PC-3 (cell line): ENCODE results near the gene PDAP1.

ENCODE experiments used
- EZH2 ChIP-seq: fragments of 300-600 bp; sonication (generic); IDR thresholded peaks from one replicate; pipeline ENCODE4 v1.6.1; 2017; ENCODE audit warnings: antibody characterized with exemption, mild to moderate bottlenecking, low read length; ENCODE audit not compliant: unreplicated experiment
- EZH2phosphoT487 ChIP-seq: fragments of 300-600 bp; sonication (generic); IDR thresholded peaks from 2 replicates; pipeline ENCODE4 v1.6.1; 2018; ENCODE audit warnings: mild to moderate bottlenecking, antibody characterized with exemption, low read length, borderline replicate concordance
- TF ChIP-seq, protein P1 (sequence below): fragments of 300-600 bp; sonication (generic); conservative IDR thresholded peaks from 2 replicates; pipeline ENCODE4 v1.5.1; 2017; ENCODE audit warnings: antibody characterized with exemption, low read depth, mild to moderate bottlenecking, low read length

DNA sequence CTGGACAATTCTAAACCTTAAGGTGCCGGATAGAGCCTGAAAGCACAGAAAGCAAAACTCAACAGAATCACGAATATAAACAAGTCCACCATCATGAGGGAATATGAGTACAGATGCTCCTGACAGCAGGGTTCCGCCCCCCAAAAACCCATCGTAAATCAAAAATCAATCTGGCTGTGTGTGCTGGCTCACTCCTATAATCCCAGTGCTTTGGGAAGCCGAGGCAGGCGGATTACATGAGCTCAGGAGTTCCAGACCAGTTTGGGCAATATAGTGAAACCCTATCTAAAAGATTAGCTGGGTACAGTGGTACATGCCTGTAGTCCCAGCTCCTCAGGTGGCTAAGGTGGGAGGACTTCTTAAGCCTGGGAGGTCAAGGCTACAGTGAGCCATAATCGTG lies 12.6 kb upstream of the PDAP1 start:
- TF ChIP-seq, protein P1, sequence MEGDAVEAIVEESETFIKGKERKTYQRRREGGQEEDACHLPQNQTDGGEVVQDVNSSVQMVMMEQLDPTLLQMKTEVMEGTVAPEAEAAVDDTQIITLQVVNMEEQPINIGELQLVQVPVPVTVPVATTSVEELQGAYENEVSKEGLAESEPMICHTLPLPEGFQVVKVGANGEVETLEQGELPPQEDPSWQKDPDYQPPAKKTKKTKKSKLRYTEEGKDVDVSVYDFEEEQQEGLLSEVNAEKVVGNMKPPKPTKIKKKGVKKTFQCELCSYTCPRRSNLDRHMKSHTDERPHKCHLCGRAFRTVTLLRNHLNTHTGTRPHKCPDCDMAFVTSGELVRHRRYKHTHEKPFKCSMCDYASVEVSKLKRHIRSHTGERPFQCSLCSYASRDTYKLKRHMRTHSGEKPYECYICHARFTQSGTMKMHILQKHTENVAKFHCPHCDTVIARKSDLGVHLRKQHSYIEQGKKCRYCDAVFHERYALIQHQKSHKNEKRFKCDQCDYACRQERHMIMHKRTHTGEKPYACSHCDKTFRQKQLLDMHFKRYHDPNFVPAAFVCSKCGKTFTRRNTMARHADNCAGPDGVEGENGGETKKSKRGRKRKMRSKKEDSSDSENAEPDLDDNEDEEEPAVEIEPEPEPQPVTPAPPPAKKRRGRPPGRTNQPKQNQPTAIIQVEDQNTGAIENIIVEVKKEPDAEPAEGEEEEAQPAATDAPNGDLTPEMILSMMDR, result no peak
- no peak for TF ChIP-seq EZH2
- TF ChIP-seq EZH2phosphoT487, result no peak
